Activated T-cell treated with anti-CD3 and anti-CD28 coated beads, Interleukin-2, amount 50 U/mL, for 1 hour (primary cell): ENCODE data around the gene TMEM161B.
"Not testable (repeated sequence)": the region's sequence is repeated elsewhere in the genome, so short reads cannot be mapped to it uniquely, and the experiment has no call there.

Source experiments
- DNase-seq: peaks from one replicate; pipeline ENCODE4 v3.0.0-alpha.2; 2020

The TMEM161B gene

GRCh38 chr5:88248743-88249540 is 19.7 kb downstream of the TMEM161B start:
- no peak for DNase-seq

- no peak for DNase-seq
Observed at GRCh38 chr5:88248094-88248493, 20.6 kb downstream of the TMEM161B start.

DNA sequence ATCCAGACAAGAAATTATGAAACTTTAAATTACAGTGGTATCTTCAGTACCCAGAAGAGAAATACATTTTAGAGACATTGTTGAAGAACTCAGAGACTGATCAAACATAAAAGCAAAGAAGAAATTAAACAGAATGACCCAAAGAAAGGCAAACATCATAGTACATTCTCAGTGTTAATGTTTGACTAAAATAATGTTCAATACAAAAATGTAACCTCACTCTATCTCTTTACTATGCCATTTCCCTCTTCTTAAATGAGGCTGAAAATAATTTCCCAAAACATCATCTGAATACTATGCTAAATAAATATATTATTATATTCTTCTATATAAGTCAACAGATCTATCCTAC is 22.8 kb downstream of the TMEM161B start:
- DNase-seq: no peak

GRCh38 chr5:88245241-88245892 is 23.3 kb downstream of the TMEM161B start:
- DNase-seq: no peak

- no peak for DNase-seq
Observed at GRCh38 chr5:88244686-88245085, 24.0 kb downstream of the TMEM161B start.

DNA sequence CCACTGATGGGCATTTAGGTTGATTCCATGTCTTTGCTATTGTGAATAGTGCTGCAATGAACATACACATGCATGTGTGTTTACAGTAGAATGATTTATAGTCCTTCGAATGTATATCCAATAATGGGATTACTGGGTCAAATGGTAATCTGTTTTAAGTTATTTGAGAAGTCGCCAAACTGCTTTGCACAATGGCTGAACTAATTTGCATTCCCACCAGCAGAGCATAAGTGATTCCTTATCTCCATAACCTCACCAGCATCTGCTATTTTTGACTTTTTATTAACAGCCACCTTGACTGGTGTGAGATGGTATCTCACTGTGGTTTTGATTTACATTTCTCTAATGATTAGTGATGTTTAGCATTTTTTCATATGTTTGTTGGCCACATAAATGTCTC is 25.2 kb downstream of the TMEM161B start:
- not testable (repeated sequence) for DNase-seq

DNA sequence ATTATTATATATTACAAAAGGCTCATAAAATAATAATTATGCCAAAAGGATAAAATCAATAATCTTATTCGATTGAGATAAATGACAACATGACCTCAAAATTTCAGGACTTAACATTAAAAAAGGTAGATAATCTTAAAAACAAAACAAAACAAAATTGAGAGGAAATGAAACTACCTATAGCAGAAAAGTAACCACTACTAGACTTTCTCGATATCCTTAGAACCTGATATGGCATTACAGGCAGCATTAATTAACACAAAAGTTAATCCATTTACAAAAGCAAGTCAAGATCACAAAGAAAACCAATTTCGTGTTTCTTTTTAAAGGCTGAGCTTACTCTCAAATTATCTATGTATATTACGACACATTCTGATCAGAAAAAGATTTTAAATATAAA is 29.9 kb downstream of the TMEM161B start:
- no peak for DNase-seq

DNA sequence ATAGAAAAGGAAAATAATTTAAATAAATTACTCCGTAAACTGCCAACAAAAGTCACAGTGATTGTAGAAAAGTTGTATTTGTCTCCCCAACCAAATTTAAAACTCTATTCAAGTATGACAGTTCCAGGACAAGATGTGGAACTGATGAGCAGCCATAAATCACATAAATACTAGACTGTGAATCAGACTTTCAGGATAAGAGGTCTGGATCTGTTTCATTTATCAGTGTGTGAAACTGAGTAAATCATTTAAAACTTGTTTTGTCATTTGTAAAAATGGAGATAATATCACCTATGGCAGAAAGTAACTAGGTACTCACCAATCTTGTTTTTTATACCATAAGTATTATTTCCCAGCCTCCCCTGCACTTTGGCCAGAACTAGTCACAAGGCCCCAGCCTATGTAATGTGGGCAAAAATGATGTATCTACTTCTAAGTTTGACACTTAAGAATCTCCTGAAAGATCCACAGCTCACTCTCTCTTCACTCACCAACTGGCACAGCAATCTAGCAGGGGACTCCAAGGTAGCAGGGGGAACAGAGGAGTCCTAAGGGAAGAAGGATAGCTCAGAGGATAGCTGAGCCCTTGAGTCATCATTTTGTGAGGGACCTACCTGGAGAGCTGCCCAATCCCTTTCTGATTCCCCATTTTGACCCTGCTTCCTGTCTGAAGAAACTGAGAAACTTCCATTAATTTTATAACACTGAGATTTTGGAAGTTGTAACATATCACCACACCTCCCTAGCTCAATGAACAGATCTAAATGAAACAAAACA is 31.6 kb downstream of the TMEM161B start:
- DNase-seq: no peak

DNA sequence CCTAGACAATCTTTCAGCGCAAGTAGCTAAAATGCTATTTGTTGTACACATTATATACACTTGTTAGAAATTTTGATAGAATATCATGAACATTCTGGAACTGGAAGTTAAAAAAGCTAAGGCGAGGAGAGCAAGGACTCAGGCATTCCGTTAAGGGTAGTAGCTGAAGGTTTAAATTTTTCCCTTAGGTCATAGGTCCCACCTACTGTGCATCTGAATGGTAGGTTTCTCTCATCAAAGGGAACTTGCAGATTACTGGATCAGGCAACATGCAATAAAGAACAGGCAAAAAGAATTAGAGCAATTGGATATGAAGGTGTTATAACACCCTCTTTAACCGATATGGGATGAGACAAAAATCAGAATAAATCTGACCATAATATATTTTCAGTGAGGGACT is 32.8 kb downstream of the TMEM161B start:
- no peak for DNase-seq

GRCh38 chr5:88235346-88235745 is 33.3 kb downstream of the TMEM161B start:
- DNase-seq: no peak

DNA sequence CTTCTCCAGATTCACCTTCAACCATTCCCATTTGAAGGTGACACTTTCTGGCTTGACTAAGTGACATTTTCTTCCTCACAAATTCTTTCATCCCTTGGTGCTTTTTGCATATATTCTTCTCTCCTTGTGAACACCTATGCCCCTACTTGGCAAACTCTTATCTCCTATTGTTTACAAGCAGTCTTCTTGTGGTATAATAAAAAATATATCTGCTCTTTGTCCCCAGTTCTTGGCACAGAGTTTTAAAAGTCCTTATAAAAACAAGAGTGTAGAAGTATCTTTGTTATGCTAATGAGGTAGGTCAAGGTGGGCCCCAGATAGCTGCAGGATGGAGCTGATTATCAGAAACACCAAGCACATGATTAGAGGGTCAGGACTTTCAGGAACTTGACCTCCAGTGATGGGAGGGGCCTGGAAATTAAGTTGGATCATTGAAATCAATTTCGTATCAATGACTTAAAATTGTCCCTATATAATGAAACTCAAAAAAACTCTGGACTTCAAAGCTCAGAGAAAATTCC is 38.0 kb downstream of the TMEM161B start:
- no peak for DNase-seq

DNA sequence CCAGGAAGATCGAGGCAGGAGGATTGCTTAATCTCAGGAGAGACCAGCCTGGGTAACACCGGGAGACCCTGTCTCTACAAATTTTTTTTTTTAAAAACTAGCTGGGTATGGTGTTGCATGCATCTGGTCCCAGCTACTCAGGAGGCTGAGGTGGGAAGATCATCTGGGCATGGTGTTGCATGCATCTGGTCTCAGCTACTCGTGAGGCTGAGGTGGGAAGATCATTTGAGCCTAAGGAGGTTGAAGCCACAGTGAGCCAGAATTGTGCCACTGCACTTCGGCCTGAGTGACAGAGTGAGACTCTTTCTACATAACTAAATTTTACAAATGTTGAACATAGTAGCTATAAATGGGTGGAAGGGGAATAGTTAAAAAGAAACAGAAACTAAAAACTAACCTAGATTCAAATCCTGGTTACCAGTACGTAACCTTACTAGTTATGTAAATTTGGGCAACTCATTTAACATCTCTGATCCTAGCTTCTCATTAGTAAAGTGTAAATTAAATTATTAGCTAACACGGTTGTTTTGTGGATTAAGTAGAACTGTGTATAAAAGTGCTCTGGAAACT is 41.7 kb downstream of the TMEM161B start:
- DNase-seq: no peak

GRCh38 chr5:88214655-88215054 is 54.0 kb downstream of the TMEM161B start:
- DNase-seq: no peak

DNA sequence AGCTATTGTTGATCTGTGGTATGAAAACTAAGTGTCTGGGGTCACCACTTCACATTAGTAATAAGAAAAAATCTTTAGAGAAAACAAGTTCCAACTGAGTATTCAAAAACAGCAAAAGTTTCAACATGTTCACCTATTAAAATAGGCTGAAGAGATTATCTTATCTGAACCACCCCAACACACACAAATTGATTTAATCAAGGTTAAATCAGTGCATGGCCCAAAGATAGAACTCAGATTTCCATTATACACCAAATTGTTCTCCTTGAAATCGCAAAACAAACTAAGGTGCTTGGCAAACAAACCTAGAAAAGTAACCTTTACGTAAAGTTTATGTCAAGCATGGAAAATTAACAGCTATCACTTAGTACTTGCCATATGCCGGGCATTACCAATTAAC is 61.1 kb downstream of the TMEM161B start:
- DNase-seq: no peak

GRCh38 chr5:88203981-88204750 is 64.5 kb downstream of the TMEM161B start:
- DNase-seq: no peak

GRCh38 chr5:88195636-88196035 is 73.0 kb downstream of the TMEM161B start:
- DNase-seq: no peak

- DNase-seq: no peak
Observed at GRCh38 chr5:88193896-88194295, 74.7 kb downstream of the TMEM161B start.

DNA sequence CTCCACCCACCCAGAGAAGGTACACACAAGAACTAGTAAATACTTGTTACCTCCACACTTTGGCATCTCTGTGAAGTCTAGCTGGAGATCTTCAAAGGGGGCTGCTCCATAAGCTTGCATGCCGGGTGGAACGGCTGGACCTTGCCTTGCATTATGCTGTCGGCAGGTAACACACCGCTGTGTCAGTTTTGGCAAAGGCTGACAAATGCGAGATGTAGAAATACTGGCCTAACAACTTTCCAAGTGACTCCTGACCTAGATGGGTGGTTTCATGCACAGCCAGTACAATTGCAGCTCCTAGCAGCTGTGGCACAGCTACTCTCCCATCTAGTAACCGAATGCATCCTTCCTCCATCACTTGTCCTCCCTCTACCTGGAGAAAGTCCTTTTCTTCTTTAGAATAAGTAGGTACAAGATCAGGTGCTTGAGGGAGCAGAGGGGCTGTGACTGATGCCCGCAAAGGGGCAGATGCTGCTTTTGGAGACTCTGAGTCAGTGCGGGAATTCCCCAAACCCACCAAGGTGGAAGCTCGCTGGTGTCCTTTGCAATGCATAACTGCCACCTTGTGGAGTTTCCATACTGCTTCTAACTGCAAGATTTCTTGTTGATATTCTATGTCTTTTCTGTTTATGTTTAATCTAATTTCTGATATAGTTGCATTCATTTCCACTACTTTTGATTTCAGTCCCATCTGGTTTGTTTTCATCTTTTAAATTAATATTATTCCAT is 78.4 kb downstream of the TMEM161B start:
- no peak for DNase-seq

- DNase-seq: not testable (repeated sequence)
Observed at GRCh38 chr5:88189484-88189883, 79.2 kb downstream of the TMEM161B start.

GRCh38 chr5:88188458-88189132 is 80.0 kb downstream of the TMEM161B start:
- DNase-seq: no peak

- no peak for DNase-seq
Observed at GRCh38 chr5:88183255-88183654, 85.4 kb downstream of the TMEM161B start.
